ENCODE results near the gene IRF2BP1. TPM values are rescaled to one million over a fixed set of nuclear protein-coding genes. Genes with fewer than 3 reads are reported as not detected.

IRF2BP1 gene
- total and polyA plus RNA-seq, 2 of the 13 experiments (the other 11 are each of a cell fraction or from before 2014, with no cell fraction given), result 4.3 to 14.3 TPM

DNA sequence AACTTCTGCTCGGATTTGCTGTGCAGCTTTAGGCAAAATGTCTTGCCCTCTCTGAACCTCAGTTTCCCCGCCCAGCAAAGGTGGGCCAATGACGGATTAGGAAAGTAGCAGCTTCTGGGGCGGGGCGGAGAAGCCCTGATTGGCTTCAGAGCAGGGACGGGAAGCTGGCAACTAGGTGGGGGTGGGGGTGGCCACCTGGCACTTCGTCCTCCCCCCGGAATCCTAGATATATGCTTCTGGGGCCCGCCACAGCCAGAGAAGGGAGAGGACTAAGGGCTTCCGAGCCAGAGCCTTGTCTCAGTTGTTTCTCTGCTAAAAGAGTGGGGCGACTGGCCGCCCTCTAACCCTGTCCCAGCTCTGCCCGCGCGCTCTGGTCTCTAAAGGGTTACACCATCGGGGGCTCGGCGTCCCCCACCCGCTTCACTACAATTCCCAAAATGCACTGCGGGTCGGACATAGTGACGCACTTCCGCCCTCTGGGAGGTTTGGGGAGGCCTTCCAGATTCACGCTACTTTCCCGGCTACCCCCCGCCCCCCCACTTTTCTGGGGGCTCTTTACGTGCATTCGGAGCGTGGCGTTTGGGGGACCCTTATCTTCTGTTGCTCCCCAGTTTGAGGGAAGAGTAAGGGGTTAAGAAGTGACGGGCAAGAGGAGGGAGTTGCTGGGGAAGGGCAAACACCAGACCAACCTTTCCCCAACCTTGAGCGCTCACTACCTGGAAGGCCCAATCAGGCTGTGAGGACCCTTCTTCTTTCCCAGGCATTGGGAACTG is 672 bp upstream of the IRF2BP1 start (continued):
- TF ChIP-seq FOXC1 (CRISPR knock-in tag; IDR thresholded peaks at IDR 0.05; ENCODE audit: borderline replicate concordance) (peak; percentile 44; the same call in 1 of the 2 replicates), PHF21A (CRISPR knock-in tag; IDR thresholded peaks at IDR 0.05) (no peak), ZNF552 (CRISPR knock-in tag; IDR thresholded peaks at IDR 0.05; ENCODE audit: borderline replicate concordance) (no peak), FOXJ3 (CRISPR knock-in tag; IDR thresholded peaks at IDR 0.05; ENCODE audit: borderline replicate concordance) (peak; percentile 14; the same call in 1 of the 2 replicates), ZNF781 (CRISPR knock-in tag; IDR thresholded peaks at IDR 0.05; ENCODE audit: borderline replicate concordance, not compliant biosample characterization) (peak; percentile 68), KLF6 (CRISPR knock-in tag; IDR thresholded peaks at IDR 0.05) (peak; percentile 51; the same call in 1 of the 2 replicates), ELF3 (CRISPR knock-in tag; IDR thresholded peaks at IDR 0.05) (peak; percentile 55; the same call in 1 of the 2 replicates), RBM39 (IDR thresholded peaks at IDR 0.05; ENCODE audit: low read depth, low read length, poor library complexity, severe bottlenecking) (peak; percentile 82), ZNF230 (CRISPR knock-in tag; IDR thresholded peaks at IDR 0.05) (peak; percentile 69), REPIN1 (CRISPR knock-in tag; IDR thresholded peaks at IDR 0.05; ENCODE audit: borderline replicate concordance, low read depth) (no peak), YEATS2 (CRISPR knock-in tag; IDR thresholded peaks at IDR 0.05; ENCODE audit: borderline replicate concordance) (peak; percentile 46; the same call in 1 of the 2 replicates), FOXO1 (CRISPR knock-in tag; IDR thresholded peaks at IDR 0.05) (no peak), ZMYM3 (CRISPR knock-in tag; IDR thresholded peaks at IDR 0.05) (peak; percentile 98), TBL1XR1 (IDR thresholded peaks at IDR 0.05; ENCODE audit: borderline replicate concordance, low read length, partially characterized antibody) (peak; percentile 44), SOX13 (IDR thresholded peaks at IDR 0.05) (no peak), SOX13 (CRISPR knock-in tag; conservative IDR thresholded peaks at IDR 0.05 in 1 of 2, IDR thresholded peaks at IDR 0.05 in 1 of 2) (no peak), NFATC3 (CRISPR knock-in tag; IDR thresholded peaks at IDR 0.05) (no peak), ZNF510 (CRISPR knock-in tag; IDR thresholded peaks at IDR 0.05; ENCODE audit: low read depth) (0 out of 2 replicates have a peak, but pooled peaks have one; percentile 23), ZGPAT (CRISPR knock-in tag; IDR thresholded peaks at IDR 0.05) (0 out of 2 replicates have a peak, but pooled peaks have one; percentile 24), ZNF205 (CRISPR knock-in tag; IDR thresholded peaks at IDR 0.05) (peak; percentile 100), REXO4 (CRISPR knock-in tag; IDR thresholded peaks at IDR 0.05; ENCODE audit: borderline replicate concordance) (no peak), ATF3 (CRISPR knock-in tag; IDR thresholded peaks at IDR 0.05) (no peak; the same call in 1 of the 2 replicates), AGO2 (optimal IDR thresholded peaks at IDR 0.05; ENCODE audit: low read depth, low read length) (peak; percentile 80), ARNTL (CRISPR knock-in tag; IDR thresholded peaks at IDR 0.05) (peak; percentile 60), ZNF432 (CRISPR knock-in tag; IDR thresholded peaks at IDR 0.05; ENCODE audit: borderline replicate concordance) (no peak), NFE2L1 (CRISPR knock-in tag; IDR thresholded peaks at IDR 0.05; ENCODE audit: borderline replicate concordance) (no peak), MIER2 (CRISPR knock-in tag; IDR thresholded peaks at IDR 0.05) (no peak)
- TF ChIP-seq, protein P1, sequence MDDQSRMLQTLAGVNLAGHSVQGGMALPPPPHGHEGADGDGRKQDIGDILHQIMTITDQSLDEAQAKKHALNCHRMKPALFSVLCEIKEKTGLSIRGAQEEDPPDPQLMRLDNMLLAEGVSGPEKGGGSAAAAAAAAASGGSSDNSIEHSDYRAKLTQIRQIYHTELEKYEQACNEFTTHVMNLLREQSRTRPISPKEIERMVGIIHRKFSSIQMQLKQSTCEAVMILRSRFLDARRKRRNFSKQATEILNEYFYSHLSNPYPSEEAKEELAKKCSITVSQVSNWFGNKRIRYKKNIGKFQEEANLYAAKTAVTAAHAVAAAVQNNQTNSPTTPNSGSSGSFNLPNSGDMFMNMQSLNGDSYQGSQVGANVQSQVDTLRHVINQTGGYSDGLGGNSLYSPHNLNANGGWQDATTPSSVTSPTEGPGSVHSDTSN (CRISPR knock-in tag; IDR thresholded peaks at IDR 0.05; ENCODE audit: borderline replicate concordance), result no peak

Measured in HepG2 (cell line).